ENCODE data around the gene SDF4.

DNA sequence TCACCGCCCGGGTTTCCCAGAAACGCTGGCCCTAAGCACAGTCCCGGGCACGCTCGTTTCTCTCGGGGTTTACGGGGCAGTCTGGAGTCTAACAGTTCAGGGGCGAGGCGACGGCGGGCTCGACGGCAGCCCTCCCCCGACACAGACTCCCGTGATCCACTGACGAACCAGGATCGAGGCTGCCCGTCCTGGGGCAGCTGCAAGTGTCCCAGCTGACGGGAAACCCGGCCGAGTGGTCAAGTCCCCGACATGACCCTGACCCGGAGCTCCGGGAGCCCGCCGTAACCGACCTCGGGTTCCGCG is 41.4 kb upstream of the SDF4 start:
- TF ChIP-seq, protein P1, sequence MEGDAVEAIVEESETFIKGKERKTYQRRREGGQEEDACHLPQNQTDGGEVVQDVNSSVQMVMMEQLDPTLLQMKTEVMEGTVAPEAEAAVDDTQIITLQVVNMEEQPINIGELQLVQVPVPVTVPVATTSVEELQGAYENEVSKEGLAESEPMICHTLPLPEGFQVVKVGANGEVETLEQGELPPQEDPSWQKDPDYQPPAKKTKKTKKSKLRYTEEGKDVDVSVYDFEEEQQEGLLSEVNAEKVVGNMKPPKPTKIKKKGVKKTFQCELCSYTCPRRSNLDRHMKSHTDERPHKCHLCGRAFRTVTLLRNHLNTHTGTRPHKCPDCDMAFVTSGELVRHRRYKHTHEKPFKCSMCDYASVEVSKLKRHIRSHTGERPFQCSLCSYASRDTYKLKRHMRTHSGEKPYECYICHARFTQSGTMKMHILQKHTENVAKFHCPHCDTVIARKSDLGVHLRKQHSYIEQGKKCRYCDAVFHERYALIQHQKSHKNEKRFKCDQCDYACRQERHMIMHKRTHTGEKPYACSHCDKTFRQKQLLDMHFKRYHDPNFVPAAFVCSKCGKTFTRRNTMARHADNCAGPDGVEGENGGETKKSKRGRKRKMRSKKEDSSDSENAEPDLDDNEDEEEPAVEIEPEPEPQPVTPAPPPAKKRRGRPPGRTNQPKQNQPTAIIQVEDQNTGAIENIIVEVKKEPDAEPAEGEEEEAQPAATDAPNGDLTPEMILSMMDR (IDR thresholded peaks at IDR 0.05), result no peak
- no peak for TF ChIP-seq POLR2A (IDR thresholded peaks at IDR 0.05)
